Fibroblast of mammary gland (primary cell): Measurements from ENCODE around the gene ADGRB3.
"Not testable (repeated sequence)": the region's sequence is repeated elsewhere in the genome, so short reads cannot be mapped to it uniquely, and the experiment has no call there.

ENCODE experiments used
- DNase-seq: peaks from one replicate; pipeline ENCODE4 v3.0.0-alpha.2; 2010; ENCODE audit warnings: low read depth
- H3K4me3 ChIP-seq: 2 replicates; pipeline ENCODE4 v1.5.1; 2011; ENCODE audit warnings: low read depth, mild to moderate bottlenecking, low read length, moderate library complexity; ENCODE audit not compliant: control insufficient read depth
- CTCF ChIP-seq: conservative IDR thresholded peaks from 2 replicates; pipeline ENCODE4 v1.5.1; 2011; ENCODE audit warnings: low read depth, low read length, inconsistent platforms; ENCODE audit not compliant: control insufficient read depth, insufficient read depth

The ADGRB3 gene

GRCh38 chr6:68747110-68747790 is 112.2 kb downstream of the ADGRB3 start:
- no peak overlapping the region for H3K4me3 ChIP-seq
- no peak for TF ChIP-seq CTCF
- no peak for DNase-seq

- DNase-seq, H3K4me3 ChIP-seq: not testable (repeated sequence)
These were observed 112.8 kb downstream of the ADGRB3 start for GRCh38 chr6:68747832-68748231.

- no peak for TF ChIP-seq CTCF
- no peak overlapping the region for H3K4me3 ChIP-seq
- DNase-seq = no peak
These were observed 119.7 kb downstream of the ADGRB3 start for GRCh38 chr6:68754681-68755213.

DNA sequence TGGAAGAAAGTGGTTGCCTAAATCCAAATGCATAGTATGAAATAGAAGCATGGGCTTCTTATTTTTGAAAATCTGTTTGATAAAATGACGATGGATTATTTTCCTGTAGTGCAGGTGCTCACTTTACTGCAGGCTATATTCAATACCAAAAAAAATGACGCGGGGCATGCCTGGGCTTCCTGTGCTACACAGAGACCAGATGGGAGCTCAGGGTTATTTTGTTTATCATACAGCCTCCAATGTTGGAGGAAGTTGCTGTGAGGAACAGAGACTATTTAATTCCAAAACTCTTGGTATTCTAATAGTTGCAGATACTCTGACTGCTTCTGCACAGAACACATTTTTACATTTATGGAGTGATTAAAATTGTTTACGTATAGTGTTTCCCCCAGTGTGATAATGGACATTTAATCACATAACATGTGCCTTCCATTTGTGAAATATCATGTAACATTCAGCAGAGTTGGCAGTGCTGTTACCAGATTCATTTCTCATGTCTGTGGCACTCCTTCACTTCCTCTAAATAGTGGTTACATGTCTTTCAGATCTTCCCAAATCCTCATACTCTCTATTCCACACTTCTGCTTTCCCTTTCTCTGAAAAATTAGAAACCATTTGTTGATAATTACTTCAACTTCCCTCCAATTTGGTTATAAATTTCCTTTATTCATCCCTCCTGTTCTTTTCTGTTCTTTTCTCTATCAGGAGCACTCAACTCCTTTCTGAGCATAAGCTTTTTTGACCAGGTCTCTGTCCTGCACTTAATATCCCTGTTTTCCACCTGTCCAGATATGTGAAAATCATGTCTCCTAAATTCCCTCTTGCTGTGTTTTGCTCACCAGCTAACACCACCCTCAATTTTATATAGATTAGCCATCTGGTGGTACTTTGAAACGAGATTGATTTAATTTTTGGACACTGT is 121.6 kb downstream of the ADGRB3 start:
- no peak for DNase-seq
- no peak overlapping the region for H3K4me3 ChIP-seq
- TF ChIP-seq CTCF = no peak

DNA sequence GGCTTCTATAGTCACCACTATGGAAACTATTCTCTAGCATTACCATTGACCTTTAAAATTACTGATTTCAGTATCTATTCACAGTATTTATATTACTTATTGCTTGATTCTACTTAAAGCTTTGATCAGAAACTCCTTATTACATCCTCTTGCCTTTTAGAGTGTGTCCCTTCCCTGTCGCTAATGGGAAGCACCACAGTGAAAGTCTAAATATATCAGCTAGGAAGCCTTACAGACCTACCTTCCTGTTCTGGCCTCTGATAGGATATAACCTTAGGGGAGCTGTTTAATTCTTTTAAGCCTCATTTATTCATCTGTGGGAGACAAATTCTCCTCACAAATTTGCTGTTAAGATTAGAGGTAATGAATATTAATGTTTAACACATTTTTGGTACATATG is 122.7 kb downstream of the ADGRB3 start:
- DNase-seq = no peak
- H3K4me3 ChIP-seq = no peak overlapping the region
- TF ChIP-seq CTCF = no peak

GRCh38 chr6:68758559-68758958 is 123.5 kb downstream of the ADGRB3 start:
- no peak for DNase-seq
- no peak for TF ChIP-seq CTCF
- no peak overlapping the region for H3K4me3 ChIP-seq

GRCh38 chr6:68760485-68760884 is 125.4 kb downstream of the ADGRB3 start:
- DNase-seq = no peak
- TF ChIP-seq CTCF = no peak
- H3K4me3 ChIP-seq = no peak overlapping the region
